Stimulated activated CD8-positive, alpha-beta memory T cell treated with anti-CD3 and anti-CD28 coated beads, Interleukin-2, amount 100 ng/mL, for 48 hours (primary cell): Measurements from ENCODE around the gene DOC2B.
"Not testable (repeated sequence)": the region's sequence is repeated elsewhere in the genome, so short reads cannot be mapped to it uniquely, and the experiment has no call there.

Source experiments
- DNase-seq, 2 donors: peaks; one replicate each; pipeline ENCODE4 v3.0.0-alpha.2; 2020; ENCODE audit warnings: low read depth in 2 of 2

Gene DOC2B

DNA sequence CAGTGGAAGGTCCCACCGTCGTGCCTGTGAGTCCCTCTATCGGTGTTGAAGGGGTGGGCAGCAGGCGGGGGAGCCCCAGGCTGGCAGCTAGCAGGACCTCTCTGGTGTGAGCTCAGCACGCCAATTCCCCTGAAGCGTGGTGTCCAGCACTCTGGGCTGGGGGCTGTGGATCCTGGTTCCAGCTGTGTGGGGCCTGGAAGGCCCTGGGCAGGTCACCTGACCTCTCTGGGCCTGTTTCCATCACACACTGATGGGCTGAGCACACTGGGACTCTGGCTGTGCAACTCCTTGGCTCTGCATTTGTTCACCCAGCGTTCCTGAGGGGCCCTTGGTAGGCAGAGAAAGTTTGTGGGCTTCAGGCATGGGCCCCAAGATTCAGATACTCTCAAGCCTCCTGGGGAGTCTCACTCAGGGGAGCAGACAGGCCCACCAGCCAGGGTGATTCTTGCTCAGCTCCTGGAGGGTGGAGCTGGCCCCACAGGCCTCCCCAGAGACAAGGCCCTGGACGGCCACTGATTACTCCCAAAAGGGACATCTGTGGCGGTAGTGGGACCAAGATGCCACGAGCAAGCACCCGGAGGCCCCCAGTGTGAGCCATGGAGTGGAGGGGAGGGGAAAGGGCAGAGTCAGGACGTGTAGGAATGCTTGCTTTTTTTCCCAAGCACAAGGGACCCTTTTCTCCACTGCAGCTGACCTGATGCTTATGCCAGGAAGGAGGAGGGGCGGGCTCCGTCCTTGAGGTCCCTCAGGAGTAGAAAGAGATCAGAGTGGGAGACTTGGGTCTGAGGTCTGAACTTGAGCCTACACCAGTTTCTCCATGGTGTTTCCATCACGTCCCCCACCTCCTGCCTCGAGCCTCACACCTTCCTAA is 35.5 kb downstream of the DOC2B start:
- DNase-seq = no peak

DNA sequence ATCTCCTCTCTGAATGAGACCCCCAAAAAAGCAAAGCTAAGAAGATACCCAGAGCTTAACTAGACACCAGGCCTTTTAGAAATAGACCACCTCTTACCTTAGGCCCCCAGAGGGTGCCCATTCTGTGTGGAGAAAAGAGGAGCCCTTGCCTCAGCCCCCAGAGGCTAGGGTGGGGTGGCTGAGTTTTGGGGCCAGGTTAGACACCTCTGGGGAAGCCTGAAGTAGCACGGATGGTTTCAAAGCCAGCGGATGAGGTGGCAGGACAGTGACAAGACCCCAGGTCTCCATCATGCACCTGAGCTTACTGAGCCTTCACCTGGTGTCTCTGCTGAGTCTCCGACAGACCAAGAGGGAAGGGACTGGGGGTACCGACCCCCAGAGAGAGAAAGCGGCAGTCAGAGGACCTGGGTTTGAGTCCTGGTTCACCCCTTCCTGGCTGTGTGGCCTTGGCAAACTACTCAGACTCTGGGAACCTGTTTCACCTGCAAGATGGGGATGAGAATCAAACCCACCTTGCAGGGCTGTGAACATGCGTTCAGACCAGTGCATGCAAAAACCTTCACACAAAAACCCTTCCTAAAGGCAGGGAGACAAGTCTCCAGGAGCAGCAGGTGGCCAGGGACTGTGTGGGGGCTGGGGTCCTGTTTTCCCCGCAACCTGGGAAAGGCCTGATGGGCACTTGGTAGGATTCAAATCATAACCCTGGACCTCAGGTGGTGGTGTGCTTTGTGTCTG is 36.3 kb downstream of the DOC2B start:
- DNase-seq = no peak

DNA sequence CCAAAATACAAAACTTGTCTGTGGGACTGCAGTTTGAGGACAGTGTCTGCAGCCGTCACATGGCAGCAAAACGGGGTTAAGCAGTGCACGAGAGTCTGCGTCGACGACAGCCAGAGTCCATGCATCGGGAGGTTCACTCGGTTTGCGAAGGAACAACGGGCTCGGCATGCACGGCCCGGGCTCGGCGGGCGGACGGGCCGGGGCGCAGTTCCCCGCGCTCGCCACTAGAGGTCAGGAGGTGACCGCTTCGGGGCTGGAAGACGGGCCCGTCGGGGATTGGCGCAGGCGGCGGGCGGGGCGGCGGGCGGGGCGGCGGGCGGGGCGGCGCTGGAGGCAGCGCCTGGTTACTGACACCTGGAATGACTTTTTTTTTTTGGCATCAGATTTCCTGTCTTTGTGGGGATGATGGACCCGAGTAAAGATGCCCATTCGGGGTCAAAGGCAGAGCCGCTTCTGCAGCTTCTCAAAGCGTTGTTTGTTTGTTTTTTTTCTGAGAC is 37.6 kb downstream of the DOC2B start:
- peak; percentile 79 to 84 for DNase-seq

DNA sequence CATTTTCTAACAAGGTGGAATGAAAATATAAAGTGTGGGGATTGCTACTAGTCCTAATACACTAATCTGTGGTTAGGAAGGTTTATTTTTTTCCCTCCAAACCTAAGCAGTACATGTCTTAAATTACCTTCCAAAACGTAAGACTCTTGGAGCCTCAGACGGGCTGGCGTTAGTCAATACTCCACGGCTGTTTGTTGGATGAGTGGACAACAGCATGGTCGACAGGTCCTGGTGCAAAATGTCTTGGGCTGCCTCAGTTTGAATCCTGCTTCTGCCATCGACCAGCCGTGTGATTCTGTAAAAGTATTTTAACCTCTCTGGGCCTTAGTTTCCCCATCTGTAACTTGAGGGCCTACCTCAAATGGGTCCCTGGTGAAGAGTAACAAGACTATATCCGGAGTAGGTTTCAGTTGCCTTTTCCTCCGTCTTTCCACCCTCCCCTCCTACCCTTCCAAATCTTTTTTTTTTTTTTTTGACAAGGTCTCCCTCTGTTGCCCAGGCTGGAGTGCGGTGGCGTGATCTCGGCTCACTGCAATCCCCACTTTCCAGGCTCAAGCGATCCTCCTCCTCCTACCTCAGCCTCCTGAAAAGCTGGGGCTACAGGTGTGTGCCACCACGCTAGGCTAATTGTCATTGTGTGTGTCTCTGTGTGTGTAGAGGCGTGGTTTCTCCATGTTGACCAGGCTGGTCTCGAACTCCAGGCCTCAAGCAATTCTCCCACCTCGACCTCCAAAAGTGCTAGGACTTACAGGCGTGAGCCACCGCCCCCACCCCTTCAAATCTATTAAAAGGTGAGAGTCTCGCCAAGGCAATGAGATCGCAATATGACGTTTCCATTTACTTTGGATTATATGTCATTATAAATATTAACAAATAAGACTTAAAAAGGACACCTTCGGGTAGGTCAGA is 38.3 kb downstream of the DOC2B start:
- DNase-seq = no peak

DNA sequence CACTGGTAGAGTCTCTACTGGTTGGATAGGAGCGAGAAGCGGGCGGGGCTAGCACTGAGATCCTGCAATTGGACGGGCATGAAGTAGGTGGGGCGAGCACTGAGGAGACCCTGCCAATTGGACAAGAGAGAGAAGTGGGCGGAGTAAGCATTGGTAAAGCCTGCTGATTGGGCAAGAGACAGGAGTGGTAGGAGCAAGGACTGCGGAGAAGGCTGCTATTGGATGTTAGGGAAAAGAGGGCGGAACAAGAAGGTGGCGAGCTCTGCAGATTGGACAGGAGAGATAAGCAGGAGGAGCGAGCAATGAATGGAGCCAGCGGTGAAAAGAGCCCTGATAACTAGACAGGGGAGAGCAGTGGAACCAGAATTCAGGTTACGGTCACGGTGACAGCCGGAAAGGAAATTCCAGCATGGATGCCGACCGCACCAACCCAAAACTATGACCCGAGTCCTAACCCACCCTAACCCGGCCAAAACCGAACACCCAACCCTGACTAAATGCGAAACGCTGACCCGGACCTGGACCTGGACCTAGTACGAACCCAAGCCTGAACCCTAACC is 39.3 kb downstream of the DOC2B start:
- peak; percentile 25 to 33 for DNase-seq

DNA sequence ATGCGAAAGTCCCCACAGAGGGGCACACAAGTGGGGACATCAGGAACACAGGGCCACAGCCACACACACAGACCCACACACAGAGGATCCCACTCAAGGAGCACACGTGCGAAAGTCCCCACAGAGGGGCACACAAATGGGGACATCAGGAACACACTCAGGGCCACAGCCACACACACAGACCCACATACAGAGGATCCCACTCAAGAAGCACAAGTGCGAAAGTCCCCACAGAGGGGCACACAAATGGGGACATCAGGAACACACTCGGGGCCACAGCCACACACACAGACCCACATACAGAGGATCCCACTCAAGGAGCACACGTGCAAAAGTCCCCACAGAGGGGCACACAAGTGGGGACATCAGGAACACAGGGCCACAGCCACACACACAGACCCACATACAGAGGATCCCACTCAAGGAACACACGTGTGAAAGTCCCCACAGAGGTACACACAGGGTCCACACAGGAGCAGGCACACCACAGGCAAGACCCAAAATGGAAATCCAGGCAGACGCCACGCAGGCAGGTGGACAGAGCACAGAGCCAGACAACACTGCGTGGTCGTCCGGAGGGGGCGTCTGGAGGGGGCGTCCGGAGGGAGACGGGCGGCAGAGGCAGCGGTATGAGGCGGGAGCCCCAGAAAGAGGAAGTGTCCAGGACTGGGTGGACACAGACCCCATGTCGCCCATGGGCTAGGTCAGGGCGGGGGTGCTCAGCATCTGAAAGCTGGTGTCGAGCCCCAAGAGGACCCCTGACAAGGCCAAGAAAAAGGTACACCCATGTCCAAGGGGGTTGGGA is 41.8 kb downstream of the DOC2B start:
- not testable (repeated sequence) for DNase-seq

DNA sequence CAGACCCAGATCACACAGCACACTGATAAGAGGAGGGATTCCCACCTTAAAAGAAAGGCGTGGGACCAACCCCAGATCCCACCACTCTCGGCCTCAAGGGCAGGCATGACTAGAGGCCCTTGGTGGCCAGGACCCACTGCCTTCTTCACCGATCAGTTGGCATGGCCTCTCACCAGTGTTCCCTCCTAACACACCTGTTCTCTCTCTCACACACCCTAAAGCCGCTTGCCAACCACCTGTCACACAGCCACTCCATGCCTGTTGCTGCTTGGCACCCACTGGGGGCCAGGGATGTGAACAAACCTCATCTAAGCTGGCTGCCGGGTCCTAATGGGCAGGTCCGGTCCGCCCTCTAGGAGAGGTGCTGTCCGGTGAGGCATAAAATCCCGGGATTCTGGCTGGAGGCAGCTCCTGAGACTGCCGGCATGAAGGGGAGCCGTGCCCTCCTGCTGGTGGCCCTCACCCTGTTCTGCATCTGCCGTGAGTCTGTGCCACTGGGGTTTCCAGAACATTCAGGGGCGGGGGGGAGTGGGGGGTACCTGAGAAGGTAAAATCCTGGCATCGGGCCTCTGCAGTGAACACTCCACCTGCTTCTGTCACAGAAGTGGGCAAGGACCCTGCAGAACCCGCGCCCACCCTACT is 44.2 kb downstream of the DOC2B start, which contains the start of gene SCGB1C2:
SCGB1C2 (plus strand) TSS at position 404 of the 642 bp plus-strand sequence; CDS start at position 426, 22 bp downstream.
- not testable (repeated sequence) for DNase-seq

DNA sequence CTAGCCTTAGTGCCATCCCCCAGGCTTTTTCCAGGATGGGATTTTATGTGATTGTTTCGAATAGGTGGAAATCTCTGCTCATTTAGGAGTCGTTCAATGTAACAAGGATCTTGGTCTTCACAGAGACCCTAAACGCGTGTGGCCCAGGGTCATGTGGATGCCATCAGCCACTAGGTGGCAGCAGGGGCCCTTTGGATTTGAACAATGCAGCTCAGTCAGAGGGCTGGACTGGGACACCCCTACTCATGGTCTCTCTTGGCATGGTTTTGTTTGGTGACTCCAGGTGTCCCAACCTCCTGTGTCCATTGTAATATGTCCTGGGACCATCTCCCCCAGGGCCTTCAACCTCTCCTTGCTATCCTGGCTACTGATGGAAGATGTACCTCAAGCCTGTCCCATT is 44.9 kb downstream of the DOC2B start:
- peak; percentile 24 to 69 for DNase-seq

DNA sequence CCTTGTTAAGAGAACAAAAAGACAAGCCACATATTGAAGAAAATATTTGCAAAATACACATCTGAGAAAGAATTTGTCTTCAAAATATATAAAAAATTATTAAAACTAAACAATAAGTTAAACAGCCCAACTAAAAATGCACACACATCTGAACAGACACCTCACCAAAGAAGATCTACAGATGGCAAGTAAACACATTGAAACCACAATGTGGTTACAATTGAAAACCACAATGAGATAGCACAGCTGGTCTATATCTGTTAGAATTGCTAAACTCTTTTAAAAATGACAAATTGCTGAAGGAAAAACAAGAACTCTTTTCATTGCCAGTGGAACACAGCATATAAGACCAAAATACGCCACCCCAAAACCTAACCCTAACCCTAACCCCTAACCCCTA is 45.6 kb downstream of the DOC2B start:
- DNase-seq = not testable (repeated sequence)

DNA sequence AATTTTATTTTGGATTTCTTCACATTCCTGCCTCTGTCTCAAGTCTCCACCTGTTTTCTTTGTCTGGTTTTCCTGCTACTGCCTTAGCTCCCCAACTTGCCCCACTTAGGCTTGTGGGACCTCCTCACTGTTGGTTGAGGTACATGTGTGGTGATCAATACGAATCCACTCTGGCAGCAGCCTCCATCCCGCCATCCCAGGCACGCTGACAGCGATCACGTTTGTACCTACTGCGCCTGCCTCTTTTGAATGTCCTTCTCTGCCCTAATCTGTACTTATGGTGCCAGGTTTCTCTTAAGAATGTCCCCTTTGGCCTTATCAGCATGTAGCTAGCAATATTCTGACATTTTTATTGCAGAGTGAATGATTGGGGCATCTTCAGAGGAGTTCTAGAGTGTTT is 46.4 kb downstream of the DOC2B start:
- not testable (repeated sequence) for DNase-seq

DNA sequence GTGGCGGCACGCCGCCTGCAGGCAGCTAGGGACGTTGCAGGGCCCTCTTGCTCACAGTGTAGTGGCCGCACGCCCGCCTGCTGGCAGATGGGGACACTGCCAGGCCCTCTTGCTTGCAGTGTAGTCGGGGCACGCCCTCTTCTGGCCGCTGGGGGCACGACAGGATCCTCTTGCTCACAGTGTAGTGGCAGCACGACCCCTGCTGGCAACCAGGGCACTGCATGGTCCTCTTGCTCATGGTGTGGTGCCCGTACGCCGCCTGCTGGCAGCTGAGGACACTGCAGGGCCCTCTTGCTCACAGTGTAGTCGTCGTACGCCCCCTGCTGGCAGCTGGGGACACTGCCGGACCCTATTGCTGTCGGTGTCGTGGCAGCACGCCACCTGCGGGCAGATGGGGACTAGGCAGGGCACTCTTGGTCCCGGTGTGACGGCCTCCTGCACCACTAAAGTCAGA is 47.1 kb downstream of the DOC2B start:
- DNase-seq = not testable (repeated sequence)

DNA sequence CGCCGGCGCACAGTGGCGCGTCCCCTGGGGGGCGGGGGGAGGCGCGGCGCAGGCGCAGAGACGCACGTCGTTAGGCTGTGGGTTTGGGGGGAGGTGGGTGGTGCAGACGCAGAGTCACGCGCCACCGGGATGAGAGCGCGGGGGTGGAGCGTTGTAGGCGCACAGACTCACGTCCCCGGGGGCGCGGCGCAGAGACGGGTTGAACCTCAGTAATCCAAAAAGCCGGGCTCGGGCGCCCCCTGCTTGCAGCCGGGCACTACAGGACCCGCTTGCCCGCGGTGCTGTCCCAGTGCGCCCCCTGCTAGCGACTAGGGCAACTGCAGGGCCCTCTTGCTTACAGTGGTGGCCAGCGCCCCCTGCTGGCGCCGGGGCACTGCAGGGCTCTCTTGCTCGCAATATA is 47.5 kb downstream of the DOC2B start:
- DNase-seq = not testable (repeated sequence)

DNA sequence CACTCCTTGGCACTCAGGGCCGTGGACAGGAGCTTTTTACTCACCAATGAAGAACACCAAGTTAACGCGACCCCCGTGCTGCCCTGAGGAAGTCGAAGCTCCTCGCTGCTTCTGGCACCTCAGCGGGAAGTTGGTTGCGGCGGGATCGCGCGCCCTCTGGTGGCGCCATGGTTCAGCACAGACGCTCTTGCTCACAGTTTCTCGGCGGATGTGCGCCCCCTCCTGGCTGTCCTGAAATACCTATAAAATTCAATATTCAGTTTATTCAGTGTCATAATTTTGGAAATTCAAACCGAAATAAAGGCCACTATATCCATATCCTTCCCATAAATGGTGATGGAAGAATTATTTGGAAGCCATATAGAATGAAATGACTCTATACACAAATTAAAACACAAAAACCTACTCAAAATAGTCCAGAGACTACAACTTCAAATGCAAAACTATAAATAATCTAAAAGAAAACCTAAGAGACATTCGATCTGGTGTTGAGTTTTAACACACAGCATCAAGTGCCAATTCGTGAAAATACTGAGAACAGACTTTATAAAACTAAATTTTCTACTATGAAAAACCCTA is 63.0 kb downstream of the DOC2B start:
- DNase-seq = not testable (repeated sequence)

DNA sequence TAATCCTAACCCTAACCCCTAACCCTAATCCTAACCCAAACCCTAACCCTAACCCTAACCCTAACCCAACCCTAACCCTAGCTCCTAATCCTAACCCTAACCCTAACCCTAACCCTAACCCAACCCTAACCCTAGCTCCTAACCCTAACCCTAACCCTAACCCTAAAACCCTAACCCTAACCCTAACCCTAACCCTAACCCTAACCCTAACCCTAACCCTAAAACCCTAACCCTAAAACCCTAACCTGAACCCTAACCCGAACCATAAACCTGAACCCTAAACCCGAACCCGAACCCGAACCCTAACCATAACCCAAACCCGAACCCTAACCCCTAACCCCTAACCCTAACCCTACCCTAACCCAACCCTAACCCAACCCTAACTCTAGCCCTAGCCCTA is 68.3 kb downstream of the DOC2B start:
- not testable (repeated sequence) for DNase-seq
